NT2/D1 (cell line): ENCODE results near the gene PNPLA8.
"Not testable (repeated sequence)": the region's sequence is repeated elsewhere in the genome, so short reads cannot be mapped to it uniquely, and the experiment has no call there.

ENCODE experiments used
- DNase-seq: peaks from one replicate; pipeline ENCODE4 v3.0.0-alpha.2; 2011; ENCODE audit warnings: low read depth, low spot score
- H3K27me3 ChIP-seq: 2 replicates; pipeline ENCODE4 v1.6.0; 2011; ENCODE audit warnings: mild to moderate bottlenecking; ENCODE audit not compliant: insufficient read length, insufficient read depth
- H3K36me3 ChIP-seq: 2 replicates; pipeline ENCODE4 v1.6.1; 2011; ENCODE audit warnings: mild to moderate bottlenecking, low read length, mixed read lengths; ENCODE audit not compliant: insufficient read depth, insufficient read length
- H3K4me1 ChIP-seq: 2 replicates; pipeline ENCODE4 v1.5.1; 2011; ENCODE audit not compliant: insufficient read depth, insufficient read length
- H3K4me3 ChIP-seq: 2 replicates; pipeline ENCODE4 v1.5.1; 2011; ENCODE audit warnings: low read depth; ENCODE audit not compliant: insufficient read length
- H3K9ac ChIP-seq: 2 replicates; pipeline ENCODE4 v1.6.0; 2011; ENCODE audit warnings: low read depth; ENCODE audit not compliant: insufficient read length
- H3K9me3 ChIP-seq: 2 replicates; pipeline ENCODE4 v1.5.1; 2011; ENCODE audit warnings: mild to moderate bottlenecking, low read length; ENCODE audit not compliant: insufficient read depth
- SUZ12 ChIP-seq: IDR thresholded peaks from 2 replicates; pipeline ENCODE4 v1.6.1; 2011; ENCODE audit not compliant: insufficient read length, insufficient read depth; ENCODE audit errors: extremely low read depth
- YY1 ChIP-seq: IDR thresholded peaks from 2 replicates; pipeline ENCODE4 v1.6.1; 2011; ENCODE audit not compliant: insufficient read length, insufficient read depth
- ZNF274 ChIP-seq: IDR thresholded peaks from 2 replicates; pipeline ENCODE4 v1.6.1; 2011; ENCODE audit warnings: mild to moderate bottlenecking, low read depth, low read length

The PNPLA8 gene

GRCh38 chr7:108565987-108566386 is 40.1 kb upstream of the PNPLA8 start:
- Histone ChIP-seq H3K4me1 (no peaks in the 10 kb centered on the region), H3K4me3 (no peak overlapping the region), H3K36me3 (peaks cover 21% of the 10 kb centered on the region), H3K27me3 (no peaks in the 10 kb centered on the region), H3K9me3 (no peaks in the 10 kb centered on the region), H3K9ac (no peak overlapping the region)
- DNase-seq: no peak
- TF ChIP-seq ZNF274: no peak
- no peak for TF ChIP-seq SUZ12
- TF ChIP-seq YY1: no peak

- Histone ChIP-seq H3K9ac (no peak overlapping the region), H3K4me1 (no peaks in the 10 kb centered on the region), H3K36me3 (peaks cover 19% of the 10 kb centered on the region), H3K27me3 (no peaks in the 10 kb centered on the region), H3K9me3 (peaks cover 17% of the 10 kb centered on the region; the same call in 1 of the 2 replicates), H3K4me3 (no peak overlapping the region)
- DNase-seq: no peak
- no peak for TF ChIP-seq YY1
- TF ChIP-seq SUZ12: no peak
- TF ChIP-seq ZNF274: no peak
Measured at GRCh38 chr7:108561047-108561619, 35.2 kb upstream of the PNPLA8 start.

GRCh38 chr7:108559253-108559652 is 33.3 kb upstream of the PNPLA8 start:
- H3K4me3 ChIP-seq: no peak overlapping the region
- H3K9me3 ChIP-seq: peaks cover 20% of the 10 kb centered on the region; the same call in 1 of the 2 replicates
- no peak overlapping the region for H3K9ac ChIP-seq
- no peak for DNase-seq
- H3K4me1 ChIP-seq: no peaks in the 10 kb centered on the region
- peaks cover 4% of the 10 kb centered on the region for H3K36me3 ChIP-seq
- TF ChIP-seq SUZ12: no peak
- no peak for TF ChIP-seq ZNF274
- TF ChIP-seq YY1: no peak
- no peaks in the 10 kb centered on the region for H3K27me3 ChIP-seq

GRCh38 chr7:108557617-108558016 is 31.7 kb upstream of the PNPLA8 start:
- DNase-seq: no peak
- Histone ChIP-seq H3K9ac (no peak overlapping the region), H3K9me3 (peaks cover 20% of the 10 kb centered on the region; the same call in 1 of the 2 replicates), H3K4me3 (no peak overlapping the region), H3K27me3 (no peaks in the 10 kb centered on the region), H3K36me3 (no peaks in the 10 kb centered on the region), H3K4me1 (no peaks in the 10 kb centered on the region)
- TF ChIP-seq ZNF274: no peak

GRCh38 chr7:108557191-108557590 is 31.3 kb upstream of the PNPLA8 start:
- Histone ChIP-seq H3K27me3 (no peaks in the 10 kb centered on the region), H3K9ac (no peak overlapping the region), H3K4me3 (no peak overlapping the region), H3K9me3 (peaks cover 20% of the 10 kb centered on the region; the same call in 1 of the 2 replicates), H3K4me1 (no peaks in the 10 kb centered on the region), H3K36me3 (no peaks in the 10 kb centered on the region)
- no peak for DNase-seq
- TF ChIP-seq ZNF274 (no peak), YY1 (no peak), SUZ12 (no peak)

GRCh38 chr7:108556665-108557064 is 30.7 kb upstream of the PNPLA8 start:
- H3K4me3 ChIP-seq, H3K9ac ChIP-seq, H3K4me1 ChIP-seq, DNase-seq, H3K27me3 ChIP-seq, H3K36me3 ChIP-seq: not testable (repeated sequence)
- peaks cover 20% of the 10 kb centered on the region; the same call in 1 of the 2 replicates for H3K9me3 ChIP-seq

GRCh38 chr7:108548141-108548896 is 22.4 kb upstream of the PNPLA8 start:
- not testable (repeated sequence) for DNase-seq, H3K4me1 ChIP-seq, H3K36me3 ChIP-seq, H3K4me3 ChIP-seq, H3K9ac ChIP-seq, H3K9me3 ChIP-seq, H3K27me3 ChIP-seq

GRCh38 chr7:108541478-108541877 is 15.5 kb upstream of the PNPLA8 start:
- H3K27me3 ChIP-seq: no peaks in the 10 kb centered on the region
- no peak overlapping the region for H3K4me3 ChIP-seq
- DNase-seq: no peak
- no peak overlapping the region for H3K9ac ChIP-seq
- TF ChIP-seq SUZ12: no peak
- H3K4me1 ChIP-seq: no peaks in the 10 kb centered on the region
- H3K36me3 ChIP-seq: no peaks in the 10 kb centered on the region
- no peaks in the 10 kb centered on the region for H3K9me3 ChIP-seq

GRCh38 chr7:108538685-108539084 is 12.8 kb upstream of the PNPLA8 start:
- not testable (repeated sequence) for H3K4me3 ChIP-seq

GRCh38 chr7:108538236-108538635 is 12.3 kb upstream of the PNPLA8 start:
- H3K4me3 ChIP-seq, H3K27me3 ChIP-seq, DNase-seq, H3K9ac ChIP-seq, H3K36me3 ChIP-seq, H3K9me3 ChIP-seq, H3K4me1 ChIP-seq: not testable (repeated sequence)

More at GRCh38 chr7:108538685-108539084, 12.8 kb upstream of the PNPLA8 start:
- H3K36me3 ChIP-seq, H3K4me1 ChIP-seq, H3K9ac ChIP-seq, H3K9me3 ChIP-seq, H3K27me3 ChIP-seq, DNase-seq: not testable (repeated sequence)
